GM11168 (cell line): Measurements from ENCODE around the gene CDH4.

ENCODE experiments used
- in situ Hi-C: fragments of 300-500 bp; cut with MboI; formaldehyde crosslinking; loops from one replicate; pipeline ENCODE4 v1.12.0; 2022; ENCODE audit warnings: low sequenced_read_pairs; ENCODE audit not compliant: unreplicated experiment

CDH4 gene

DNA sequence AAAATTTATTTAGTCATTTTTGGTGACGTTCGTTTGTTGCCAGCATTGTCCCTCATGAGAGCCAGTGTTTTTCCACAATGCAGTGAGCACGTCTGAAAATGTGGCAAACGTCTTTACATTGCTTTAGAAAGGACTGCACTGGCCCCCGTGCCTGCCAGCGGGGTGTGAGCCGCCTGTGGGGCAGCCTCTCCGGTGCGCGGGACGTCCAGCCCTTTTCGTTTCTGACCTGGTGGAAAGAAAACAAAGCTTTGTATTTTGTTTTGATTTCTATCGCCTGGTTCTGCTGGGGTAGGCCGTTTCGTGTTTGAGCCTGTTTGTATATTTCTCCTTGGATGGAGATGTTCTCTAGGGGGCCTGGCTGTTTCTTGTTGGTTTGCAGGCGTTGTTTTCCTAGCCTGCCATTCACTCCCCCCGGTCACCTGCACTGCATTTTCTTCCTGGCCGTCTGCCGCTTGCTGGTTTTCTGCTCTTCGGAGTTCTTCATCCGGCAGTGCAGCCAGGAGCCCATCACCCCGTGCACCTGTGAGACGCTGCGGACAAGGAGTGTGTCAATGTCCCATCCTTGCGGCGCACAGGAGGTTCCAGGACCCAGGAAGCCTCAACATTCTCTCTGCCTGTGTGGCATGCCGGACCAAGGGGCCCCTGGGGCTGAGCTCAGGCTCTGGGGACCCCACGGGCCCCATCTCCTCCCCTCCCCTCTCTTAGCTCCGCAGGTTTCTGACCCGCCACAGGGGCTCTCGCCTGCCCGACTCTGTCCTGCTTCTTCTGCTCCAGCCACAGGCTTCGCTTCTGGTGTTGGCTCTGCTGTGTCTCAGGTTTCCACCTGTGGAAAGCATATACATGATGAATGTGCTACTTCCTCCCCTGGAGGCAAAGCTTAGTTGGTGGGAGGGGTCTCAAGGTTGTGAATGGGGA, 100.5 kb downstream of the CDH4 start:
- in situ Hi-C loops: no loop called here

GRCh38 chr20:61353261-61354000, 101.4 kb downstream of the CDH4 start:
- in situ Hi-C loops: no loop called here

DNA sequence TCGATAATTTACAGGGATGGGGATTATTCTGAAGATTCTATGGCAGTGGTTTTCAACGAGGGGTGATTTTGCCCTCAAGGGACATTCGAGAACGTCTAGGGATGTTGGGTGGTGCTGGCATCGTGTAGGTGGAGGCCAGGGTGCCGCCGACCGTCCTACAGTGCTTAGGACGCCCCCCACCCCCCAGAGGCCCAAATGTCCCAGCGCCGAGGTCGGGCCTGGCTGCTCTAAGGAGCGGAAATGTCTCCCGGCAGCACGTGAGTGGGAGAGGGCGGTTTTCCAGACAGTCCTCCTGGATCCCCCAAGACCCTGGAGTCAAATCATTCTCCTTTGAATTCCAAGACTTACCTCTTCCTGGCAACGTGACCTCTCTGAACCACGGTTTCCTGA, 101.9 kb downstream of the CDH4 start:
- in situ Hi-C loops: no loop called here

GRCh38 chr20:61354501-61354900, 102.4 kb downstream of the CDH4 start:
- in situ Hi-C loops: no loop called here

- in situ Hi-C loops: no loop called here
These were observed 102.9 kb downstream of the CDH4 start for GRCh38 chr20:61354901-61355495.

DNA sequence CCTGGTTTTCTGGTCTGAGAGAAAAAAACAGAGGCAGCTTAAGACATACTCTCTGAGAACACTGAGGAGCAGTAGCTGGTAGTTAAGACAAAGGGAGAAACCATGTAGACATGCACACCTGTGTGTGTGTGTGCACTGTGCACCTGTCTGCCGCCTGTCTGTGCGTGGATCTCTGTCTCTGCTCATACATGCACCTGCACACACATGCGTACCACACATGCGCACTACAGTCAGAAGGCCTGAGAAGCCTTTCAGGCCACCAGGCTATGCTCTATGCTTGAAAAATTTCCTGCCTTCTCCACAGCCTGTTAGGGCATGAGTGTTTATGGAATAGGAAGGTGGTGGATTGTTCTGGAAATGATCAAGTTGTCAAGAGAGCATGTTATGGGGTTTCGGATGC, 103.5 kb downstream of the CDH4 start:
- in situ Hi-C loops: no loop called here

GRCh38 chr20:61356196-61356595, 104.1 kb downstream of the CDH4 start:
- in situ Hi-C loops: no loop called here

GRCh38 chr20:61357119-61357518, 105.1 kb downstream of the CDH4 start:
- in situ Hi-C loops: no loop called here

DNA sequence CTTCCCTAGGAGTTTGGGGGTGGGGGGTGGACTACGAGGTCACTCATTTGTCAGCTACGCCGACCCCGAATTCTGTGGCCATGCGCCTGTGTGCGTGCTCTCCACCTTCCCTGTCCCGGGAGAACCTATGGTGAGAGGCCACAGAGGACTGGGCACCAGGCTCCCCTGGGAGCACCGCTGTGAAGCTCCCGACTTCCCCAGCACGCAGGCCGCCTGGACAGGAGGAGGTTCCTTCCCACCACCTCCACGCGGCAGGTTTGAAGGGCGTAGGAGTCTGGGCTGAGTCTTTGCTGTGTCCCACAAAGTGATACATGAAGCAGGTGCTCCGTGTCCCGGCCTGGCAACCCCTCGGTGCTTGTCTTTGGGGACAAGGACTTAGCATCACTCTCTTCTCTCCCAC, 107.2 kb downstream of the CDH4 start:
- in situ Hi-C loops: no loop called here

- in situ Hi-C loops: no loop called here
These were observed 108.2 kb downstream of the CDH4 start for GRCh38 chr20:61360296-61360695.

- in situ Hi-C loops: no loop called here
These were observed 108.9 kb downstream of the CDH4 start for GRCh38 chr20:61360940-61361339.

DNA sequence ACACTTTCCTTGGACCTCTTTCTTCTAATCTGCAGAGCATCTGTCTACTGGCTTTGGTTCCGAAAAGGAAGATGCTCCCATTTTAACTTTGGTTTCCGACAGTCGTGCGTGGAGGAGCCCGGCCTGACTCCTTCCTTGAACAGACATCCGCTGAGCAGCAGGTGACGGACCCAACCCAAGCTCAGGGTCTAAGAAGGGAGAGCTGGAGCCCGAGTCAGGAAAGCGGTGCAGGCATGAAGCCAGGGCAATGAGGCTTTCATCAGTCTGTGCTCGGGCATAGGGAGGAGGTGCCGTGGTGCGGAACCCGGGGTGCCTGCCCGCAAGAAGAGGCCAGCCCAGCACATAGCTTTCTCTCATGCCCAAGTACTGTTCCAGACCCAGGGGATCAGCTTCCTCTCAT, 109.4 kb downstream of the CDH4 start:
- in situ Hi-C loops: no loop called here

DNA sequence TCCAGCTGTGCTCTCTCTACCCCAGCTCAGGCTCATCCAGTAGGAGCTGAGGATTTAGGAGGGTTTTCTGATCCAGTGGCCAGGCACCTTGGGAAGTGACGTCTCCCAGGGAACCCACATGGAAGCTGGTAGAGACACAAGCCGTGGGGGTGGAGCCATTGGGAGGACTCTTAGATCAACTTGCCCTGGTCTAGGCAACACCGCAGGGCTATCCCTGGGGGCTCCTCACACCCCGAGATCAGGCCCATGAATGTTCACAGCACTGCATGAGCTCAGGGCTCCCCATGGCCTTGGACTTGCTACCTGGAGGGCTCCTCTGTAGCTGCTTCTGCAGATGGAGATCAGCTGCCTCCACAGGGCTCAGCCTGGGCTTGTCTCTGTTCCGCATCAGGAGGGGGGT, 112.1 kb downstream of the CDH4 start:
- in situ Hi-C loops: no loop called here

DNA sequence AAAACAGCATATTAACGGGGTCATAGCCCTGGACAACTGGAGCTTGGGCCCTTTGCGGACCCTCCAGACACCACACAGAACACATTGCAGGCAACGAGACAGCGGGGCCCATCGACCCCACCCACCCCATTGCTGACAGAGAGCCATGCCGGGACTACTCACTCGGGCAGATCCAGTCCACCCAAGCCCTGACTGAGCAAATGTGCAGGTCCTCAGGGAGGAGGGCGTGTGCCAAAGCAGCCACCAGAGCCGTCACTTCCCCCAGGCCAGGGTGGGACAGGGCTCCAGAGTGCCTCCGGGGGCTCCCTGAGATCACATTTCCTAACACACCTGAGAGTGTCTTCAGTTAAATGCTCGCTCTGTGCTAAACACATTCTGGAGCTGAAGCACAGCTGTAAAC, 114.9 kb downstream of the CDH4 start:
- in situ Hi-C loops: no loop called here

- in situ Hi-C loops: no loop called here
These were observed 117.9 kb downstream of the CDH4 start for GRCh38 chr20:61369731-61370520.

DNA sequence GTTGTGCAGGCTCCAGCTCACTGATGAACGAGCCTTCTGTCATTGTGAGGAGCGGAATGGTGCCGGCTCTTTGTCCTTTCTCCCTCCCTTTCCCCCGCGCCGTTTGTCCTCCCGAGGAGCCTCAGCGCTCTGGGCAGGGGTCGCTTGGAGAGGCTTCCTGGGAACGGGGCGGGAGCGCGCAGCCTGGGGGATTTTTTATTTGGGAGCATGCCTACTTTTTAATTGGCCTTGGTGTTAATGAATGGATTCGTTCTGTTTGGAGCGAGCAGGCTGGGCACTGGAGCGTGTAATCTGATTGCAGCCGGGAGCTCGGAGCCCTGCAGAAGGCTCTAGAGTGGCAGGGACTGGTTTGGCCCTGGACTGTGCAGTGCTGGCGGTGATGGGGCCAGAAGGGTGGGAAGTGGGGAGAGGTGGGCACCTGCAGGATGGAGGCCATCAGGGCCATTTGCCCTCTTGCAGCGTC, 118.8 kb downstream of the CDH4 start:
- in situ Hi-C loops: no loop called here

- in situ Hi-C loops: no loop called here
These were observed 119.6 kb downstream of the CDH4 start for GRCh38 chr20:61371501-61372136.

GRCh38 chr20:61372137-61373054, 120.3 kb downstream of the CDH4 start:
- in situ Hi-C loops: no loop called here

DNA sequence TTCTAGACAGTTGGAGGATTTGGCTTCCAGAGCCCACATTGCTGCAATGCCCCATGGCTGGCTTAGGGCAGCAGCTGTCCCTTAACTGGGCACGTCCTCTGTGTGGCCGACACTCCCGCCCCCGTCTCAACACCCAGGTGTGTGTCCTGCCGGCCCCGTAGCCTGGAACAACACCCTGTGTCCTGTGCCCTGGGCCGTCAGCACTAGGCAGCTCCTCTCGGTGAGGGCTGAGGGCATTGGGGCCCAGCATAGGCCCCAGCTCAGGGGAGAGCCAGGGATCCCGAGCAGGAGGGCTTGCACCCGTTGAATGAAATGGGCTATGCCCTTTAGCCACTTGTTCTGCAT, 121.0 kb downstream of the CDH4 start:
- in situ Hi-C loops: no loop called here
